DMS 273 treated with DMSO at 0.1 percent for 48 hours (cell line): ENCODE results near the gene GPRC5D.

Experiments
- DNase-seq: peaks from one replicate; lab custom pipeline; 2025; lab: John Stamatoyannopoulos, UW

The GPRC5D gene

DNA sequence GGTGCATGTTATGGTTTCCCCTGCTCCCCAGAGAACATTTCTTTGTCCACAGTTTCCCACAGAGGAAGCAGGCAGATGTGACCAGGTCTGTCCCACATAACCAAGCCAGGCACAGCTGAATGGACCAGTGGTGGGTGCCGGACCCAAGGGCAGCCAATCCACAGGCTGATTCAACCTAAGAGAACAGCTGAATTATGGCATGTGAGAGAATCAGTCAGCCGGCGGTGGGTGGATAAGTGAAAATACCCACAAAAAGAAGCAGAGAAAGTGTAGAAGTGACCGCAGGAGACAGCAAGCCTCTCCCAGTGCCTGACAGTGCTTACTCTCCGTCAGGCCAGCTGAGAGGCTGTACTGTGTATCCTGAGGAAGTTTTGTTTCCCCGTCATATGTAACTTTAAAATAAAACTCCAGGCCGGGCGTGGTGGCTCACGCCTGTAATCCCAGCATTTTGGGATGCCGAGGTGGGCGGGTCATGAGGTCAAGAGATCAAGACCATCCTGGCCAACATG is 14.9 kb downstream of the GPRC5D start:
- no peak for DNase-seq

DNA sequence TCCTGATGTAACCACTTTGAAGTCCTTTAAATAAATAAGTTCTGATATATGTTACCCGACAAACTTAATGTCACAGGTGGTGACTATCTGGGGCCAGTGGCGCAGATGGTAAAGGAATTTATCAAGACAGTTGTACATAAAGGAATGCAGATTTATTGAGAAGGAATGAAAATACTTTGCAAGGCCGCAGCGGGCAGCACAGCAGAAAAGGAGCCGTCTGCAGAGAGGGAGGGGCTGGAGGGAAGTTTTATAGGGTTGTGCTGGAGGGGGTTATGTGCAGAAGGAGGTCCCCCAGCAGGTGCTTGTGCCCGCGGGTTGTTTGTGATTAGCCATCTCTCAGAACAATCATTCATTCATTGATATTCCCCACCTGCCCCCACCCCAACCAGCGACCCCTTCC is 17.4 kb downstream of the GPRC5D start:
- DNase-seq, result no peak

DNA sequence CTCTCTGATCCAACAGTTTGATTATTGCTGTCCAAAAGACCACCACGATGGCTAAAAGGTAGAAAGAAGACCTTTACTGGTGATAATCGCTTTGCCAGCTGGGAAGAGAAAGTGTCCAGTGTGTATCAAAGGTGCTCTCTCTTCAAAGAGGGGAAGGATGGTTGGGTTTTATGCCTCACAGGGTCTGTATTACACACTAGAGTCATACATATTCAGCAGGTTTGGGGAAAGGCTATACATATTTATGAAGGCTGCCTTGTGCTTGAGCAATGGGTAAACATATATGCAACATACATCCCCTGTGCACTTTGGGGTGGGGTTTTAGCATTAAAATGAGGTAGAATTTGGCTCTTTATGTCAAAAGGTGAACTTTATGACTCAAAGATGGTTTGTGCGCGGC is 18.2 kb downstream of the GPRC5D start:
- no peak for DNase-seq

DNA sequence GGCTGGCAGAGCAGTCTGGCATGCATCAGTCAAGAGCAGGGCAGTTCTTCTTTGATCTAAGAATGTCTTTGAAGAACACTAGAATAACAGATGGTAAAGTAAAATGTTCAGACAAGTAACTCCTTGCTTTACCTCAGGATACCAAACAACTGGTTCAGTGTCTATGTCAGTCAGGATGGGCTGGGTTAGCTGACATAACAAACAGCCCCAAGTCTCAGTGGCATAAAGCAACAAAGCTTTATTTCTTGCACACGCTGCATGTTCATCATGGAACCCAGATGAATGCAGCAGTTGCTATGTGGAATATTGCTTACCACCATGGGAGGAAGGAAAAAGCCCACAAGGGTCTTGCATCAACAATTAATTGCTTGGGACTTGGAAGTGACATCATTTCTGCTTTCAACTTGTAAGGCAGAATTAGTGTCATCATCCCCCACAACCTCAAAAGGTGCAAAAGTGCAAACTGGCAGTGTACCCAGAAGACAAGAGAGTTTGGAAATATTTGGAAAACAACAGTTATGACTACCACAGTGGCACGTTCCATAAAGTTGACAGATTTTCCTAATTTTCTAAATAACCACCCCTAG is 21.2 kb downstream of the GPRC5D start:
- no peak for DNase-seq

DNA sequence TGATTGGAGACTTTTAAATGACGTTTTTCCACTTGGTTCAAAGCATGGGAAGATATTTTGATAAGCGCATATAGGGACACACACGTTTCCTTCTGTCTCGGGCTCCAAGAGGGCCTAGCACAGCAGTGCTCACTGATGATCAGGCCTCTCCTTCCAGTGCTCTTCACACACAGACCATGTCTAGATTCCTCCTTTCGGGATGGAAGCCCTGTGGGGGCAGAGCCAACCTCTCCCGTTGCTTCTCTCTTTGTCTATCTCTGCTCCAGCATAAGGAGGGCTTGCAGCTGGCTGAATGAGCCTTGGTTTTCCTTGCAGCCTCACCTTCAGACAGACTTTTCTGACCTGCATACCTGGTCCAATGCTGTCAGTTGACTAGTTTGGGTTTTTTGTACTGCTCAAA is 22.3 kb downstream of the GPRC5D start:
- DNase-seq, result no peak

- DNase-seq, result peak; percentile 70
Measured at GRCh38 chr12:12927211-12928079, 24.5 kb downstream of the GPRC5D start.

- DNase-seq, result no peak
Measured at GRCh38 chr12:12926571-12927071, 25.3 kb downstream of the GPRC5D start.

GRCh38 chr12:12925388-12925787 is 26.6 kb downstream of the GPRC5D start:
- DNase-seq, result no peak

- DNase-seq, result no peak
Measured at GRCh38 chr12:12924169-12924568, 27.8 kb downstream of the GPRC5D start.

- DNase-seq, result no peak
Measured at GRCh38 chr12:12922978-12923377, 29.0 kb downstream of the GPRC5D start.

DNA sequence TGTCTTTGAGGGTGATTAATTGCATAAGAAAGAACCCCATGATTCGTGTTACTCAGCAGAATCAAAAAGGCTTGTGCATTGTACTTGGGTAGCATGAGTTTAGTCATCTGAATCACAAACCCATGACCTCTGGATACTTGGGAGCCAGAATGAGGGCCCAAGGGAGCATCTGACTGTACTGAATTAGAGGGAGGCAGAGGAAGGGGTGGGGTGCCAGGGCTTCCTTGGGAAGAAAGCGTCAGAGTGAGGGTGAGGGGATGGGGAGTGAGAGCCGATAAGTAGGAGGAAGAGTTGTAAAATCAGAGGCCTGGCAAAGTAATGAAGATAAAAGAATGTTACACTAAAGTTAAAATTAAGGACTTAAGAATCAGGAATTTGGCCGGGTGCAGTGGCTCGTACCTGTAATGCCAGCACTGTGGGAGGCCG is 29.8 kb downstream of the GPRC5D start:
- no peak for DNase-seq

- DNase-seq, result no peak
Measured at GRCh38 chr12:12919666-12920435, 32.1 kb downstream of the GPRC5D start.

GRCh38 chr12:12918781-12919389 is 33.1 kb downstream of the GPRC5D start:
- no peak for DNase-seq

DNA sequence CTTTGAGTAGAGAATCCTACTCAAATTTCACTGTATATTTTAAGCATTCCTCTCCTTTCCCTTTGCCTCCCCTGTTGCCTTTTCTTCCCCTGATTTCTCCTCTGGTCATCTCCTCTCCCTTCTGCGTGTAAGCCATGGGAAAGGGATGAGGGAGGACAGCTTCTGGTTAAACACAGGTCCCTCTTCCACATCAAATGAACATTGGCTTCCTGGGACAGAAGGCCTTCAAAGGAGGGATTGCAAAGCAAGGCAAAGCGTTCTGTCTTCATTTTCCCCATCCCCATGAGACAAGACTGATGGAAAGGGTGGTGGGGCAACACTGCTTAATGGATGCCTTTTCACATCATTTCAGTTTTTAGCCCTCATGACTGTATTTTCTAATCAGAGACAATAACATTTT is 34.5 kb downstream of the GPRC5D start:
- no peak for DNase-seq

- no peak for DNase-seq
Measured at GRCh38 chr12:12916135-12916944, 35.6 kb downstream of the GPRC5D start.

- DNase-seq, result no peak
Measured at GRCh38 chr12:12915656-12916055, 36.3 kb downstream of the GPRC5D start.

DNA sequence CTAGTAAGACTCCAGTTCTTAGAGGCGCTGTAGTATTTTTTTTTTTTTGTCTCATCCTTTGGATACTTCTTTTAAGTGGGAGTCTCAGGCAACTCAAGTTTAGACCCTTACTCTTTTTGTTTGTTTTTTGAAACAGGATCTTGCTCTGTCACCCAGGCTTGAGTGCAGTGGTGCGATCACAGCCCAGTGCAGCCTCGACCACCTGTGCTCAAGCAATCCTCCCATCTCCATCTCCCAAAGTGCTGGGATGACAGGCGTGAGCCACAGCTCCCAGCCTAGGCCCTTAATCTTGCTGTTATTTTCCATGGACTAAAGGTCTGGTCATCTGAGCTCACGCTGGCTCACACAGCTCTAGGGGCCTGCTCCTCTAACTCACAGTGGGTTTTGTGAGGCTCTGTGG is 39.3 kb downstream of the GPRC5D start:
- no peak for DNase-seq

GRCh38 chr12:12909995-12910420 is 42.0 kb downstream of the GPRC5D start:
- DNase-seq, result no peak

GRCh38 chr12:12909228-12909994 is 42.6 kb downstream of the GPRC5D start:
- no peak for DNase-seq

DNA sequence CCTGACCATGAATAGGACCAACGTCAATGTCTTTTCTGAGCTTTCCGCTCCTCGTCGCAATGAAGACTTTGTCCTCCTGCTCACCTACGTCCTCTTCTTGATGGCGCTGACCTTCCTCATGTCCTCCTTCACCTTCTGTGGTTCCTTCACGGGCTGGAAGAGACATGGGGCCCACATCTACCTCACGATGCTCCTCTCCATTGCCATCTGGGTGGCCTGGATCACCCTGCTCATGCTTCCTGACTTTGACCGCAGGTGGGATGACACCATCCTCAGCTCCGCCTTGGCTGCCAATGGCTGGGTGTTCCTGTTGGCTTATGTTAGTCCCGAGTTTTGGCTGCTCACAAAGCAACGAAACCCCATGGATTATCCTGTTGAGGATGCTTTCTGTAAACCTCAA is 43.3 kb downstream of the GPRC5D start:
- no peak for DNase-seq
